Neuronal stem cell (in vitro differentiated cells): ENCODE data around the gene NHERF1.

Source experiments
- DNase-seq: peaks from one replicate; pipeline ENCODE4 v3.0.0-alpha.2; 2013; ENCODE audit warnings: low spot score
- H2AFZ ChIP-seq: one replicate; pipeline ENCODE4 v1.6.1; 2013; ENCODE audit warnings: mild to moderate bottlenecking, low read length, inconsistent platforms
- H2AK5ac ChIP-seq: 2 replicates; pipeline ENCODE4 v1.6.1; 2013; ENCODE audit warnings: low read depth, mild to moderate bottlenecking, inconsistent platforms, low read length, moderate library complexity, mixed read lengths
- H2BK120ac ChIP-seq: 2 replicates; pipeline ENCODE4 v1.6.1; 2013; ENCODE audit warnings: low read depth, mild to moderate bottlenecking, inconsistent platforms, low read length, moderate library complexity, mixed read lengths
- H2BK12ac ChIP-seq: one replicate; pipeline ENCODE4 v1.6.1; 2013; ENCODE audit warnings: low read length, inconsistent platforms
- H2BK15ac ChIP-seq: 2 replicates; pipeline ENCODE4 v1.6.1; 2013; ENCODE audit warnings: mild to moderate bottlenecking, low read length, inconsistent platforms, mixed read lengths
- H2BK5ac ChIP-seq: one replicate; pipeline ENCODE4 v1.6.1; 2013; ENCODE audit warnings: inconsistent platforms, mild to moderate bottlenecking, low read length, moderate library complexity
- H3K14ac ChIP-seq: one replicate; pipeline ENCODE4 v1.6.1; 2013; ENCODE audit warnings: low read length, inconsistent platforms
- H3K18ac ChIP-seq: 2 replicates; pipeline ENCODE4 v1.6.1; 2013; ENCODE audit warnings: low read length, inconsistent platforms
- H3K23ac ChIP-seq: 2 replicates; pipeline ENCODE4 v1.6.1; 2013; ENCODE audit warnings: low read depth, mild to moderate bottlenecking, mixed read lengths, low read length, inconsistent platforms; ENCODE audit not compliant: poor library complexity
- H3K27ac ChIP-seq: replicated peaks from 3 replicates; pipeline ENCODE4 v1.5.1; 2013; ENCODE audit warnings: low read length, inconsistent platforms
- H3K27me3 ChIP-seq, 3 experiments: 2 replicates each; pipeline ENCODE4 v1.6.1; 2013; ENCODE audit warnings: low read length in 3 of 3, mild to moderate bottlenecking in 2 of 3, inconsistent platforms in 1 of 3, low read depth in 1 of 3, mixed read lengths in 1 of 3, moderate library complexity in 1 of 3; ENCODE audit not compliant: control insufficient read depth in 3 of 3, insufficient read depth in 3 of 3
- H3K36me3 ChIP-seq, 2 donors: replicated peaks in 1 of 2; 2 replicates each; pipeline ENCODE4 v1.6.1; 2013; ENCODE audit warnings: low read length in 2 of 2; ENCODE audit not compliant: control insufficient read depth in 2 of 2, insufficient read depth in 2 of 2
- H3K4ac ChIP-seq: 2 replicates; pipeline ENCODE4 v1.6.1; 2013; ENCODE audit warnings: inconsistent platforms, mild to moderate bottlenecking, low read length, moderate library complexity
- H3K4me1 ChIP-seq, 2 donors: 1 replicate in 1 of 2; 2 replicates in 1 of 2; pipeline ENCODE4 v1.6.1; 2013; ENCODE audit warnings: low read length in 2 of 2, low read depth in 1 of 2; ENCODE audit not compliant: control insufficient read depth in 2 of 2, insufficient read depth in 1 of 2
- H3K4me2 ChIP-seq: one replicate; pipeline ENCODE4 v1.6.1; 2013; ENCODE audit warnings: mild to moderate bottlenecking, low read length, inconsistent platforms; ENCODE audit not compliant: insufficient read depth, poor library complexity, severe bottlenecking
- H3K4me3 ChIP-seq, 2 donors: 2 replicates each; pipeline ENCODE4 v1.5.1; 2013; ENCODE audit warnings: low read length in 2 of 2, mild to moderate bottlenecking in 2 of 2, inconsistent platforms in 1 of 2, moderate library complexity in 1 of 2
- H3K79me1 ChIP-seq: one replicate; pipeline ENCODE4 v1.6.1; 2013; ENCODE audit warnings: low read depth, mild to moderate bottlenecking, inconsistent platforms, low read length, moderate library complexity
- H3K9ac ChIP-seq: one replicate; pipeline ENCODE4 v1.6.1; 2013; ENCODE audit warnings: mild to moderate bottlenecking, low read depth, low read length, inconsistent platforms; ENCODE audit not compliant: poor library complexity
- H3K9me3 ChIP-seq, 2 donors: replicated peaks in 1 of 2; 2 replicates each; pipeline versions ENCODE3 to v1.6.1; 2013; ENCODE audit warnings: low read length in 2 of 2, mild to moderate bottlenecking in 2 of 2, inconsistent platforms in 1 of 2, low read depth in 1 of 2, mixed read lengths in 1 of 2, moderate library complexity in 1 of 2; ENCODE audit not compliant: control insufficient read depth in 2 of 2, insufficient read depth in 1 of 2
- H4K8ac ChIP-seq: one replicate; pipeline ENCODE4 v1.6.1; 2013; ENCODE audit warnings: low read depth, mild to moderate bottlenecking, inconsistent platforms, low read length, moderate library complexity
- H4K91ac ChIP-seq: one replicate; pipeline ENCODE4 v1.6.1; 2013; ENCODE audit warnings: low read length, low read depth, mild to moderate bottlenecking, inconsistent platforms; ENCODE audit not compliant: poor library complexity
- WGBS, 2 donors: extraction: QIAGEN DNeasy Blood & Tissue Kit; methylation state at CpG; one replicate each; pipeline ENCODE4 v1.1.7; 2013; ENCODE audit warnings: missing lambda C conversion rate in 2 of 2, mixed read lengths in 1 of 2; ENCODE audit not compliant: insufficient read length in 2 of 2, insufficient replicate concordance in 1 of 2; ENCODE audit errors: extremely low coverage in 2 of 2; 5-methylcytosine and 5-hydroxymethylcytosine counted together

NHERF1 gene

GRCh38 chr17:74804683-74805082 is 56.3 kb downstream of the NHERF1 start:
- Histone ChIP-seq H2BK15ac (no peak overlapping the region), H4K91ac (no peak overlapping the region)
- DNase-seq: no peak

GRCh38 chr17:74805591-74805991 is 57.2 kb downstream of the NHERF1 start:
- DNase-seq: no peak
- Histone ChIP-seq H2AFZ (no peak overlapping the region), H3K18ac (peak overlapping the region; percentile 13), H3K9me3 (no peaks in the 10 kb centered on the region), H3K79me1 (peaks cover 3% of the 10 kb centered on the region), H3K23ac (peak overlapping the region; percentile 60), H4K8ac (no peak overlapping the region), H3K27me3 (no peaks in the 10 kb centered on the region), H2BK5ac (no peak overlapping the region), H3K4me3 (no peak overlapping the region), H3K4ac (no peak overlapping the region), H3K9ac (no peak overlapping the region), H3K14ac (no peak overlapping the region), H2BK15ac (no peak overlapping the region), H3K4me2 (no peak overlapping the region), H2AK5ac (peak overlapping the region; percentile 8), H3K4me1 (peaks cover 0 to 3% of the 10 kb centered on the region in 2 donors), H4K91ac (no peak overlapping the region), H2BK12ac (no peak overlapping the region), H2BK120ac (peak overlapping the region; percentile 41), H3K27ac (no peak overlapping the region), H3K36me3 (peaks cover 21 to 23% of the 10 kb centered on the region in 2 donors)
- no CpG with 5 or more reads among the region's 15 CpGs for WGBS, 2 donors

More at GRCh38 chr17:74804683-74805082, 56.3 kb downstream of the NHERF1 start:
- Histone ChIP-seq H2BK120ac (no peak overlapping the region), H3K4me2 (no peak overlapping the region), H3K9me3 (no peaks in the 10 kb centered on the region), H3K14ac (no peak overlapping the region), H2BK12ac (no peak overlapping the region), H3K18ac (no peak overlapping the region), H3K4ac (no peak overlapping the region), H3K27ac (no peak overlapping the region), H3K36me3 (peaks cover 23 to 29% of the 10 kb centered on the region in 2 donors), H3K23ac (no peak overlapping the region), H3K9ac (peak overlapping the region; percentile 63), H3K27me3 (no peaks in the 10 kb centered on the region), H2AFZ (no peak overlapping the region), H4K8ac (no peak overlapping the region), H3K4me3 (no peak overlapping the region), H2AK5ac (no peak overlapping the region), H3K79me1 (peaks cover 3% of the 10 kb centered on the region), H3K4me1 (peaks cover 0 to 3% of the 10 kb centered on the region in 2 donors), H2BK5ac (no peak overlapping the region)
- no CpG with 5 or more reads among the region's 7 CpGs for WGBS, 2 donors

GRCh38 chr17:74806334-74806733 is 57.9 kb downstream of the NHERF1 start:
- H3K18ac ChIP-seq: no peak overlapping the region
- no peaks in the 10 kb centered on the region for H3K9me3 ChIP-seq
- no peak overlapping the region for H2BK120ac ChIP-seq
- peaks cover 0 to 3% of the 10 kb centered on the region in 2 donors for H3K4me1 ChIP-seq
- H2BK15ac ChIP-seq: no peak overlapping the region
- H3K4me2 ChIP-seq: no peak overlapping the region
- no peak for DNase-seq
- no peak overlapping the region for H2AK5ac ChIP-seq
- WGBS, 2 donors: no CpG with 5 or more reads among the region's 10 CpGs
- peaks cover 3% of the 10 kb centered on the region for H3K79me1 ChIP-seq
- H2BK12ac ChIP-seq: no peak overlapping the region
- no peak overlapping the region for H2BK5ac ChIP-seq
- H3K36me3 ChIP-seq: peaks cover 13 to 18% of the 10 kb centered on the region in 2 donors
- no peak overlapping the region for H2AFZ ChIP-seq
- no peaks in the 10 kb centered on the region for H3K27me3 ChIP-seq
- no peak overlapping the region for H3K9ac ChIP-seq
- H3K4me3 ChIP-seq: no peak overlapping the region
- H3K14ac ChIP-seq: no peak overlapping the region
- no peak overlapping the region for H3K23ac ChIP-seq
- H3K4ac ChIP-seq: no peak overlapping the region
- H3K27ac ChIP-seq: no peak overlapping the region
- no peak overlapping the region for H4K91ac ChIP-seq
- no peak overlapping the region for H4K8ac ChIP-seq

GRCh38 chr17:74807441-74807840 is 59.0 kb downstream of the NHERF1 start:
- no CpG with 5 or more reads among the region's 13 CpGs for WGBS, 2 donors
- H3K79me1 ChIP-seq: no peaks in the 10 kb centered on the region
- H2AK5ac ChIP-seq: no peak overlapping the region

More at GRCh38 chr17:74807441-74807840, 59.0 kb downstream of the NHERF1 start:
- no peak overlapping the region for H3K27ac ChIP-seq
- no peak overlapping the region for H3K4ac ChIP-seq
- no peak for DNase-seq
- H3K4me3 ChIP-seq: no peak overlapping the region
- peak overlapping the region; percentile 20 for H3K23ac ChIP-seq
- H3K18ac ChIP-seq: no peak overlapping the region
- no peak overlapping the region for H2AFZ ChIP-seq
- no peak overlapping the region for H2BK120ac ChIP-seq
- no peak overlapping the region for H3K14ac ChIP-seq
- H3K4me2 ChIP-seq: no peak overlapping the region
- no peak overlapping the region for H2BK12ac ChIP-seq
- no peak overlapping the region for H3K9ac ChIP-seq
- H3K4me1 ChIP-seq: peaks cover 3% of the 10 kb centered on the region in 2 donors
- H3K9me3 ChIP-seq: no peaks in the 10 kb centered on the region
- H4K8ac ChIP-seq: peak overlapping the region; percentile 43
- H2BK5ac ChIP-seq: peak overlapping the region; percentile 66
- no peaks in the 10 kb centered on the region for H3K27me3 ChIP-seq
- no peak overlapping the region for H2BK15ac ChIP-seq
- peaks cover 10 to 16% of the 10 kb centered on the region in 2 donors for H3K36me3 ChIP-seq
- no peak overlapping the region for H4K91ac ChIP-seq
